Right cardiac atrium (tissue), 5 donors: ENCODE results near the gene CPA5. TPM values are rescaled to one million over a fixed set of nuclear protein-coding genes. Genes with fewer than 3 reads are reported as not detected.
A peak's percentile ranks its signal among the peaks of the same experiment; 100 is the strongest.

Experiments used
- ATAC-seq, 2 donors: fragments of 200-7000 bp; cut with Tn5 transposase; one replicate each; pipeline versions ENCODE4 v1.8.0 to v1.9.1; 2020; ENCODE audit warnings: moderate library complexity in 2 of 2, mild to moderate bottlenecking in 1 of 2
- DNase-seq, 3 donors: peaks; one replicate each; pipeline ENCODE4 v3.0.0-alpha.2; 2020
- H3K27ac ChIP-seq: one replicate; pipeline ENCODE4 v1.5.1; 2013; ENCODE audit warnings: mild to moderate bottlenecking, low read length, control low read depth, moderate library complexity
- H3K27me3 ChIP-seq: one replicate; pipeline ENCODE4 v1.6.1; 2013; ENCODE audit not compliant: control insufficient read depth, insufficient read depth
- H3K4me1 ChIP-seq: one replicate; pipeline ENCODE4 v1.6.1; 2013; ENCODE audit warnings: low read length; ENCODE audit not compliant: control insufficient read depth, insufficient read depth
- H3K4me3 ChIP-seq: one replicate; pipeline ENCODE4 v1.5.1; 2013; ENCODE audit warnings: low read length, control low read depth
- H3K9me3 ChIP-seq: one replicate; pipeline ENCODE4 v1.6.1; 2013; ENCODE audit warnings: low read length; ENCODE audit not compliant: control insufficient read depth
- WGBS: extraction: QIAGEN DNeasy Blood & Tissue Kit; methylation state at CpG from one replicate; pipeline ENCODE4 v1.1.7; 2013; 5-methylcytosine and 5-hydroxymethylcytosine counted together
- intact Hi-C, 4 donors: fragments of 100-400 bp; cut with DNase I; formaldehyde crosslinking; loops; one replicate each; pipeline versions ENCODE4 v1.11.0 to v1.14.0; 2022 to 2023
- polyA plus RNA-seq: library from polyadenylated mRNA; stranded (reverse); fragments of 200-250 nt; gene quantifications from one replicate; pipeline ENCODE4 v1.2.3, GENCODE V29; 2013
- total RNA-seq, 4 donors: library from RNA; stranded (reverse); fragmentation: NEBNext Ultra II Directional; extraction: Animal tissue kit (Norgen Biotek cat#: 25700); gene quantifications; one replicate each; pipeline ENCODE4 v1.2.1, GENCODE V29; 2021
- donor health status: healthy with polysubstance abuse.
- donor health status: DM: no; HTN: yes; CAD: no.
- donor health status: DM: no; HTN: no; CAD: no.
- donor health status: DM: no; HTN: yes; CAD: no; lungs with severe emphysema.
- donor health status: DM: yes; HTN: yes; CAD: no.

CPA5 gene
- total and polyA plus RNA-seq, 5 donors, result not detected

DNA sequence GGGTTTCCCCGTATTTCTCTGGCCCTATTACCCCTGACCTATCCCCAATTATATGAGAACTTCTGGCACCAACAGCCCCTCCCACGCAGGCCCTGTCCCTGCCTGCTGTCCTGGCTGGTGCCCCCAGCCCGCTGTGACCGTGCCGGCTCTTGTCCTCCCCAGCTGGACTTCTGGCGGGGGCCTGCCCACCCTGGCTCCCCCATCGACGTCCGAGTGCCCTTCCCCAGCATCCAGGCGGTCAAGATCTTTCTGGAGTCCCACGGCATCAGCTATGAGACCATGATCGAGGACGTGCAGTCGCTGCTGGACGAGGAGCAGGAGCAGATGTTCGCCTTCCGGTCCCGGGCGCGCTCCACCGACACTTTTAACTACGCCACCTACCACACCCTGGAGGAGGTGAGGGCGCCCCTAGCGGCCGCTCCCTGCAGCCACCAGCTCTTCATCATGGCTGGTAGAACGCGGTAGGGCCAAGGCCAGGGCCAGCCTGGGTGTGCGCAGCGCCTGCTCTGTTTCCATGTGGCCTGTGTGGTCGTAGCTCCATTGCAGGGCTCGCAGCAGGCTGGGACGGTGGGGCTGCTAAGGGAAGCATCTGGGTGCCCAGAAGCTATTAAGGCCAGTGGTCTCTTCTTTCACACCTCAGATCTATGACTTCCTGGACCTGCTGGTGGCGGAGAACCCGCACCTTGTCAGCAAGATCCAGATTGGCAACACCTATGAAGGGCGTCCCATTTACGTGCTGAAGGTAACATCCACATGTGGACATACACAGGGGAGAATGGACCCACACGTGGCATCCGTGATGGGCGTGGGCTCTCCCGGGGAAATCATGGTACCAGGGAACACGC is 37.1 kb downstream of the CPA5 start:
- ATAC-seq (no peak), DNase-seq (no peak)
- intact Hi-C loops, result no loop called here
- H3K4me1 ChIP-seq, result no peaks in the 10 kb centered on the region
- H3K9me3 ChIP-seq, result no peaks in the 10 kb centered on the region
- WGBS, result 90% methylated on average over 41 of the region's 41 CpGs
- no peak overlapping the region for H3K27ac ChIP-seq
- no peaks in the 10 kb centered on the region for H3K27me3 ChIP-seq
- no peak overlapping the region for H3K4me3 ChIP-seq

- Histone ChIP-seq H3K27me3 (no peaks in the 10 kb centered on the region), H3K9me3 (no peaks in the 10 kb centered on the region), H3K4me3 (no peak overlapping the region), H3K27ac (no peak overlapping the region), H3K4me1 (no peaks in the 10 kb centered on the region)
- 93% methylated on average over 18 of the region's 18 CpGs for WGBS
- ATAC-seq, result no peak
- intact Hi-C loops, result no loop called here
- DNase-seq, result no peak
Measured at GRCh38 chr7:130383187-130383980, 38.8 kb downstream of the CPA5 start.

DNA sequence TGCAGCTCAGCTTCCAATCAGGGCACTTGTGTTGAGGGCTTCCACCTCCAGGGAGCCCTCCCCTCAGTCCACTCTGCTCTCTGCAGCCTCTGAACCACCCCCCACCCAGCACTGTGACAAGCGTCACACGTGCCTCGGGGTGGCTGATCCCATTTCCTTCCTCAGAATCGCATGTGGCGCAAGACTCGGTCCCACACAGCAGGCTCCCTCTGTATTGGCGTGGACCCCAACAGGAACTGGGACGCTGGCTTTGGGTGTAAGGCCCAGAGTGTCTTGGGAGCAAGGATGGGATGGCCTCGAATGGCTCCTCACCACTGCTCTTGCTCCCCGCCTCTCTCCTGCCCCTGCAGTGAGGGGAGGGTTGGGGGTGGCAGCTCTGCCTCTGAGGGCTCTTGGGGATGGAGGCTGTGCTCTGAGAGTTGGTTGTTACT is 39.8 kb downstream of the CPA5 start:
- ATAC-seq (no peak), DNase-seq (no peak)
- intact Hi-C loops, result no loop called here
- Histone ChIP-seq H3K4me3 (no peak overlapping the region), H3K4me1 (no peaks in the 10 kb centered on the region), H3K9me3 (no peaks in the 10 kb centered on the region), H3K27ac (no peak overlapping the region), H3K27me3 (no peaks in the 10 kb centered on the region)
- WGBS, result 77% methylated on average over 10 of the region's 10 CpGs

DNA sequence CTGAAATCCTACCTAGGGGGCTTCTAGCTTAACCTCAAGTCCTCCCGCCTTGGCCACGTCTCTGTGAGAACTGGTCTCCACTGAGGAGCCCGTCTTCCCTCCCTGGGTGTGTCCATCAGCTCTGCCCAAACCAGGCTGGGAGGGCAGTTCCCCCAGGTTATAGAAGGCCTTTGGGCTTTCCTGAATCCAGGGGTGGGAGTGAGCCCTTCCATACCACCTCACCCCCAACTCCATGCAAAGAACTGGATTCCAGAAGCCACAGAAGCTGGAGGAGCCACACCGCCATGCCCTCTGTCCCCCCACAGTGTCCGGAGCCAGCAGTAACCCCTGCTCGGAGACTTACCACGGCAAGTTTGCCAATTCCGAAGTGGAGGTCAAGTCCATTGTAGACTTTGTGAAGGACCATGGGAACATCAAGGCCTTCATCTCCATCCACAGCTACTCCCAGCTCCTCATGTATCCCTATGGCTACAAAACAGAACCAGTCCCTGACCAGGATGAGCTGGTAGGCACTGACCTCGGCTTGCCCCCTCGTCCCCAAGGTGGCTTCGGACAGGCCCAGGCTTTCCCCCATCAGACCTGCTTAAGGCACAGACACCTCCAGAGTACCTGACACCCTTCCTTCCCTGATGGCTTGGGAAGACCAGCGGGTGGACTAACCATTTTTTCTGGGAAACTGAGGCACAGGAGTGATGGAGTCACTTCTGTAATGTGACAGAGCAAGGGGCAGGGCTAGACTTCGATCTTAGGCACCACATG is 40.4 kb downstream of the CPA5 start:
- Histone ChIP-seq H3K27me3 (no peaks in the 10 kb centered on the region), H3K4me3 (no peak overlapping the region), H3K27ac (no peak overlapping the region), H3K9me3 (no peaks in the 10 kb centered on the region), H3K4me1 (no peaks in the 10 kb centered on the region)
- ATAC-seq (no peak), DNase-seq (no peak)
- intact Hi-C loops, result no loop called here
- 96% methylated on average over 13 of the region's 13 CpGs for WGBS

DNA sequence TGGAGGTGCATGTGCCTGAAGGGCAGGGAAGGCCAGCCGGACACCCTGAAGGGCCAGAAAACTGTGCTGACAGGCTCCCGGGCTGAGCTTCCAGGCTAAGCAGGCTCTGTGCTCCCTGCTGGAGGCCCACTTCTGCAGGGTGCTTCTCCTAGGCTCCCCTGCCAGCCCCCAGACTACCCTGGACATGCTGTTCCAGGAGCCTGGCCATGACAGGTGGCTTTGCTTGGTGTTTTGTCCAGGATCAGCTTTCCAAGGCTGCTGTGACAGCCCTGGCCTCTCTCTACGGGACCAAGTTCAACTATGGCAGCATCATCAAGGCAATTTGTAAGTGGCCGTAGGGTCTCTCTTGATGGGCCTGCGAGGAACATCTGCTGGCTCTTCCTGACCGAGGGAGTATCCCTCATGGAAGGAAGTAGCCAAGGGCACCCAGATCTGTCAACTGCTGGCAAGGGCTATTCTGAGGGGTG is 41.0 kb downstream of the CPA5 start:
- ATAC-seq (no peak), DNase-seq (no peak)
- 88% methylated on average over 6 of the region's 6 CpGs for WGBS
- H3K9me3 ChIP-seq, result no peaks in the 10 kb centered on the region
- H3K27ac ChIP-seq, result no peak overlapping the region
- H3K27me3 ChIP-seq, result no peaks in the 10 kb centered on the region
- no peaks in the 10 kb centered on the region for H3K4me1 ChIP-seq
- intact Hi-C loops, result no loop called here
- no peak overlapping the region for H3K4me3 ChIP-seq

DNA sequence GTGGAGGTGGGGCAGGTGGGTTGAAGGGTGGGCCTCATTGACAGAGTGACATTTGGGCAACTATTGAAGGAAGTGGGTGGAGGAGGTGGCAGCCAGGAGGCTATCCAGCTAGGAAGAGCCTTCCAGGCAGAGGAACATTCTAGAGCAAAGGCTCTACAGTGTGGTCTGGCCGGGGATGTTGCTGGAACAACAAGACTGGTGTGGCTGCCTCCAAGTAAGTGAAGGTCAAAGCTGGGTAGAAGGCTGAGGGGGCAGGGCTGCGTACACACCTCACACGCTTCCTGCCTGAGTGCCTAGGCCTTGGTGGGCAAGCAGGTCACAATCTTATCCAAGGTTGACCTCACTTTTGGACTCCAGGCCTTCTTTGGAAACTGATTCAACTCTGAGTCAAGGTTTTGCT is 42.3 kb downstream of the CPA5 start:
- Histone ChIP-seq H3K4me3 (no peak overlapping the region), H3K27ac (no peak overlapping the region), H3K27me3 (no peaks in the 10 kb centered on the region), H3K9me3 (no peaks in the 10 kb centered on the region), H3K4me1 (no peaks in the 10 kb centered on the region)
- WGBS, result 87% methylated on average over 3 of the region's 3 CpGs
- DNase-seq (no peak), ATAC-seq (no peak)
- intact Hi-C loops, result no loop called here

DNA sequence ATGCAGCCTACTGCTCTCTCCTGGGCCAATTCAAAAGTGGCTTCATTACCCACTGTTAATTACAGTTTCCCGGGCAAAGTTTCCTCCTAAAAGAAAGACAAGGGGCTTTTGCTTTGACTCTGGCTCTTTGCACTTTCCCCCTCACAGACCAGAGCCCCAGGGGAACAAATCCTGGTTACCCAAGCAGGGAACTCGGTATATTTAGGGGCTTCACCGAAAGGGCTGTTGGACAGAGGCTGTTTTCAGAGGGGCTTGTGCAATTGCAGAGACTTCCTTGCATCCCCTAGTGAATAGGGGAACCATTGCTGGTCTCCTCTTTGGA is 42.7 kb downstream of the CPA5 start:
- ATAC-seq, result no peak
- WGBS, result 81% methylated on average over 3 of the region's 3 CpGs
- H3K4me3 ChIP-seq, result no peak overlapping the region
- H3K27ac ChIP-seq, result no peak overlapping the region
- no peaks in the 10 kb centered on the region for H3K4me1 ChIP-seq
- no peaks in the 10 kb centered on the region for H3K9me3 ChIP-seq
- H3K27me3 ChIP-seq, result no peaks in the 10 kb centered on the region
- intact Hi-C loops, result no loop called here
- no peak for DNase-seq

DNA sequence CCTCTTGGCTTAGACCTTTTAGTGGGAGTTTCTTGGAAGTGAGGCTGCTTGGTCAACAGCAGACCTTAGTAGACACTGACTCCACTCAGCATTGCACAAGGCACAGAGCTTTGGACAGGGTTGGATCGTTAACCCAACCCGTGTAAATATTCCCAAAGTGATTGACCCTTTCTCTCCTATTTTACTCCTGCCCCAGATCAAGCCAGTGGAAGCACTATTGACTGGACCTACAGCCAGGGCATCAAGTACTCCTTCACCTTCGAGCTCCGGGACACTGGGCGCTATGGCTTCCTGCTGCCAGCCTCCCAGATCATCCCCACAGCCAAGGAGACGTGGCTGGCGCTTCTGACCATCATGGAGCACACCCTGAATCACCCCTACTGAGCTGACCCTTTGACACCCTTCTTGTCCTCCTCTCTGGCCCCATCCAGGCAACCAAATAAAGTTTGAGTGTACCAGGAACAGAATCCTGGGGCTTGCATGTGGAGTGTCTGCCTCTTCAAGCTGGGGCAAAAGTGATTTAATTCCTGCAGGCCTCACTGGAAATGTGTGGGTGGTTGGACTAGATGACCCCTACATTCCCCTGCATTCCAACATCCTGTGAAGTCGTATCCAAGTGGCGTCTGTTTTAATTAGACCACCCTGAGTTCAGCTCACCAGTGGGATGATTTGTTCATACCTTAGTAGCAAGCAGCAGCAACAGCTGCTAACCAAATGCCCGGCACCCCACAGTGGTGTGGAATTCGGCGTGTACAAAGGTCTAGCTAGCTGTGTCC is 43.2 kb downstream of the CPA5 start:
- H3K27ac ChIP-seq, result no peak overlapping the region
- no peaks in the 10 kb centered on the region for H3K9me3 ChIP-seq
- ATAC-seq (peak; percentile 28 to 62), DNase-seq (no peak)
- intact Hi-C loops, result no loop called here
- H3K27me3 ChIP-seq, result no peaks in the 10 kb centered on the region
- 77% methylated on average over 12 of the region's 12 CpGs for WGBS
- no peaks in the 10 kb centered on the region for H3K4me1 ChIP-seq
- H3K4me3 ChIP-seq, result no peak overlapping the region

- Histone ChIP-seq H3K9me3 (no peaks in the 10 kb centered on the region), H3K27me3 (no peaks in the 10 kb centered on the region), H3K4me3 (no peak overlapping the region), H3K4me1 (peaks cover 3% of the 10 kb centered on the region), H3K27ac (no peak overlapping the region)
- intact Hi-C loops, result no loop called here
- 98% methylated on average over 2 of the region's 2 CpGs for WGBS
- DNase-seq, result no peak
- ATAC-seq, result no peak
Measured at GRCh38 chr7:130388671-130389070, 44.1 kb downstream of the CPA5 start.

GRCh38 chr7:130390486-130390885 is 45.9 kb downstream of the CPA5 start:
- Histone ChIP-seq H3K4me1 (peaks cover 3% of the 10 kb centered on the region), H3K27me3 (no peaks in the 10 kb centered on the region), H3K4me3 (no peak overlapping the region), H3K9me3 (no peaks in the 10 kb centered on the region), H3K27ac (no peak overlapping the region)
- ATAC-seq (no peak), DNase-seq (no peak)
- intact Hi-C loops, result no loop called here
- WGBS, result 97% methylated on average over 1 of the region's 1 CpG
